SK-N-MC (cell line): Measurements from ENCODE around the gene EPHX1.

Experiments
- EZH2 ChIP-seq: fragments of 200-600 bp; sonication (generic); IDR thresholded peaks from one replicate; pipeline ENCODE4 v1.6.1; 2017; ENCODE audit warnings: antibody characterized with exemption
- FOXP2 ChIP-seq: optimal IDR thresholded peaks from 2 replicates; pipeline ENCODE3; 2011; ENCODE audit warnings: mild to moderate bottlenecking, moderate library complexity; ENCODE audit not compliant: insufficient read depth; ENCODE audit errors: extremely low read length, control extremely low read depth
- POLR2AphosphoS5 ChIP-seq: IDR thresholded peaks from 2 replicates; pipeline ENCODE4 v1.6.1; 2012; ENCODE audit warnings: mild to moderate bottlenecking, low read depth, low read length, borderline replicate concordance

- no peak for TF ChIP-seq EZH2
- no peak for TF ChIP-seq POLR2AphosphoS5
- TF ChIP-seq FOXP2, result no peak
These were observed 15.2 kb downstream of the EPHX1 start for GRCh38 chr1:225825078-225825477.
